A549 (cell line): ENCODE data around the gene GNG7.
"Not testable (repeated sequence)": the region's sequence is repeated elsewhere in the genome, so short reads cannot be mapped to it uniquely, and the experiment has no call there.

ENCODE experiments used
- EP300 ChIP-seq, 2 experiments: fragments of >200 bp; sonication (Bioruptor Twin); formaldehyde crosslinking; IDR thresholded peaks; 2 replicates in 1 of 2; 3 replicates in 1 of 2; pipeline ENCODE4 v1.6.1; 2016 to 2017
- ESRRA ChIP-seq: fragments of 150-350 bp; IDR thresholded peaks from 2 replicates; pipeline ENCODE4 v1.6.1; 2014; ENCODE audit warnings: mild to moderate bottlenecking, low read length, borderline replicate concordance
- HOXA7 ChIP-seq: fragments of 250-450 bp; sonication (Bioruptor Pico); IDR thresholded peaks from 2 replicates; pipeline ENCODE4 v1.5.0; 2020; ENCODE audit warnings: mild to moderate bottlenecking, moderate library complexity
- JUN ChIP-seq, 2 experiments: fragments of >200 bp; sonication (Bioruptor Twin); formaldehyde crosslinking; IDR thresholded peaks; 2 replicates in 1 of 2; 3 replicates in 1 of 2; pipeline ENCODE4 v1.6.1; 2016 to 2017
- MAX ChIP-seq: IDR thresholded peaks from 2 replicates; pipeline ENCODE4 v1.6.1; 2012
- MAZ ChIP-seq: fragments of 150-350 bp; IDR thresholded peaks from 2 replicates; pipeline ENCODE4 v1.6.1; 2014; ENCODE audit warnings: antibody characterized with exemption, low read depth, low read length, borderline replicate concordance
- POLR2A ChIP-seq: IDR thresholded peaks from 2 replicates; pipeline ENCODE4 v1.6.1; 2012; ENCODE audit warnings: mild to moderate bottlenecking, low read length
- RAD21 ChIP-seq, 2 experiments: fragments of >200 bp in 1 of 2; sonication (Bioruptor Twin) in 1 of 2; formaldehyde crosslinking in 1 of 2; IDR thresholded peaks in 1 of 2; conservative IDR thresholded peaks in 1 of 2; 2 replicates in 1 of 2; 3 replicates in 1 of 2; pipeline ENCODE4 v1.6.1; 2012 to 2018; ENCODE audit warnings: inconsistent platforms in 1 of 2
- RARB ChIP-seq: fragments of 250-450 bp; sonication (Bioruptor Pico); IDR thresholded peaks from 2 replicates; pipeline ENCODE4 v1.8.0; 2021; ENCODE audit warnings: mild to moderate bottlenecking, moderate library complexity
- RCOR1 ChIP-seq: fragments of 150-350 bp; IDR thresholded peaks from 2 replicates; pipeline ENCODE4 v1.6.1; 2014; ENCODE audit warnings: antibody characterized with exemption, low read length, low read depth
- REST ChIP-seq: fragments of 200-600 bp; sonication (generic); IDR thresholded peaks from 2 replicates; pipeline ENCODE4 v1.6.1; 2016; ENCODE audit warnings: antibody characterized with exemption, mild to moderate bottlenecking, moderate library complexity
- TF ChIP-seq, protein P1 (sequence below): fragments of >200 bp; sonication (Bioruptor Twin); formaldehyde crosslinking; IDR thresholded peaks from 3 replicates; pipeline ENCODE4 v1.5.1; 2016
- TF ChIP-seq, protein P2 (sequence below): fragments of >200 bp; sonication (Bioruptor Twin); formaldehyde crosslinking; IDR thresholded peaks from 3 replicates; pipeline ENCODE4 v1.6.1; 2016

GRCh38 chr19:2651002-2651733, 51.3 kb downstream of the GNG7 start:
- not testable (repeated sequence) for TF ChIP-seq HOXA7 (CRISPR knock-in tag); RAD21 (conservative IDR thresholded peaks at IDR 0.05 in 1 of 2, IDR thresholded peaks at IDR 0.05 in 1 of 2); EP300 (IDR thresholded peaks at IDR 0.05); REST; RCOR1; MAX; ESRRA; RARB (CRISPR knock-in tag); MAZ; JUN (IDR thresholded peaks at IDR 0.05); POLR2A
- TF ChIP-seq, protein P1, sequence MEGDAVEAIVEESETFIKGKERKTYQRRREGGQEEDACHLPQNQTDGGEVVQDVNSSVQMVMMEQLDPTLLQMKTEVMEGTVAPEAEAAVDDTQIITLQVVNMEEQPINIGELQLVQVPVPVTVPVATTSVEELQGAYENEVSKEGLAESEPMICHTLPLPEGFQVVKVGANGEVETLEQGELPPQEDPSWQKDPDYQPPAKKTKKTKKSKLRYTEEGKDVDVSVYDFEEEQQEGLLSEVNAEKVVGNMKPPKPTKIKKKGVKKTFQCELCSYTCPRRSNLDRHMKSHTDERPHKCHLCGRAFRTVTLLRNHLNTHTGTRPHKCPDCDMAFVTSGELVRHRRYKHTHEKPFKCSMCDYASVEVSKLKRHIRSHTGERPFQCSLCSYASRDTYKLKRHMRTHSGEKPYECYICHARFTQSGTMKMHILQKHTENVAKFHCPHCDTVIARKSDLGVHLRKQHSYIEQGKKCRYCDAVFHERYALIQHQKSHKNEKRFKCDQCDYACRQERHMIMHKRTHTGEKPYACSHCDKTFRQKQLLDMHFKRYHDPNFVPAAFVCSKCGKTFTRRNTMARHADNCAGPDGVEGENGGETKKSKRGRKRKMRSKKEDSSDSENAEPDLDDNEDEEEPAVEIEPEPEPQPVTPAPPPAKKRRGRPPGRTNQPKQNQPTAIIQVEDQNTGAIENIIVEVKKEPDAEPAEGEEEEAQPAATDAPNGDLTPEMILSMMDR: not testable (repeated sequence)
- TF ChIP-seq, protein P2, sequence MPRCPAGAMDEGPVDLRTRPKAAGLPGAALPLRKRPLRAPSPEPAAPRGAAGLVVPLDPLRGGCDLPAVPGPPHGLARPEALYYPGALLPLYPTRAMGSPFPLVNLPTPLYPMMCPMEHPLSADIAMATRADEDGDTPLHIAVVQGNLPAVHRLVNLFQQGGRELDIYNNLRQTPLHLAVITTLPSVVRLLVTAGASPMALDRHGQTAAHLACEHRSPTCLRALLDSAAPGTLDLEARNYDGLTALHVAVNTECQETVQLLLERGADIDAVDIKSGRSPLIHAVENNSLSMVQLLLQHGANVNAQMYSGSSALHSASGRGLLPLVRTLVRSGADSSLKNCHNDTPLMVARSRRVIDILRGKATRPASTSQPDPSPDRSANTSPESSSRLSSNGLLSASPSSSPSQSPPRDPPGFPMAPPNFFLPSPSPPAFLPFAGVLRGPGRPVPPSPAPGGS: not testable (repeated sequence)
